NCI-H1694 treated with DMSO at 0.1 percent for 48 hours (cell line): ENCODE results near the gene SLC38A7.
A peak's percentile ranks its signal among the peaks of the same experiment; 100 is the strongest.
"Not testable (repeated sequence)": the region's sequence is repeated elsewhere in the genome, so short reads cannot be mapped to it uniquely, and the experiment has no call there.

ENCODE experiments used
- DNase-seq: peaks from one replicate; lab custom pipeline; 2025; lab: John Stamatoyannopoulos, UW

The SLC38A7 gene

GRCh38 chr16:58678269-58678668, 6.3 kb downstream of the SLC38A7 start:
- DNase-seq: no peak

- DNase-seq: no peak
Observed at GRCh38 chr16:58670946-58671583, 13.5 kb downstream of the SLC38A7 start.

GRCh38 chr16:58670177-58670576, 14.4 kb downstream of the SLC38A7 start:
- DNase-seq: no peak

- DNase-seq: no peak
Observed at GRCh38 chr16:58665200-58665599, 19.4 kb downstream of the SLC38A7 start.

GRCh38 chr16:58661199-58661830, 23.3 kb downstream of the SLC38A7 start:
- peak; percentile 36 for DNase-seq

GRCh38 chr16:58659911-58660310, 24.7 kb downstream of the SLC38A7 start:
- not testable (repeated sequence) for DNase-seq

- DNase-seq: peak; percentile 3
Observed at GRCh38 chr16:58658796-58659211, 25.8 kb downstream of the SLC38A7 start.

GRCh38 chr16:58656899-58657298, 27.7 kb downstream of the SLC38A7 start:
- no peak for DNase-seq

GRCh38 chr16:58655215-58655596, 29.4 kb downstream of the SLC38A7 start:
- DNase-seq: no peak

- no peak for DNase-seq
Observed at GRCh38 chr16:58654560-58655214, 29.9 kb downstream of the SLC38A7 start.

GRCh38 chr16:58652741-58653140, 31.8 kb downstream of the SLC38A7 start:
- no peak for DNase-seq

- no peak for DNase-seq
Observed at GRCh38 chr16:58651965-58652348, 32.6 kb downstream of the SLC38A7 start.

GRCh38 chr16:58649707-58650106, 34.9 kb downstream of the SLC38A7 start:
- no peak for DNase-seq

GRCh38 chr16:58647107-58647506, 37.5 kb downstream of the SLC38A7 start:
- no peak for DNase-seq

GRCh38 chr16:58644765-58645487, 39.6 kb downstream of the SLC38A7 start:
- DNase-seq: no peak

- no peak for DNase-seq
Observed at GRCh38 chr16:58644108-58644507, 40.5 kb downstream of the SLC38A7 start.

- DNase-seq: no peak
Observed at GRCh38 chr16:58640949-58641348, 43.6 kb downstream of the SLC38A7 start.

GRCh38 chr16:58639836-58640235, 44.7 kb downstream of the SLC38A7 start:
- no peak for DNase-seq

GRCh38 chr16:58639230-58639629, 45.3 kb downstream of the SLC38A7 start:
- DNase-seq: no peak

GRCh38 chr16:58638148-58639036, 46.2 kb downstream of the SLC38A7 start:
- DNase-seq: peak; percentile 11

- DNase-seq: not testable (repeated sequence)
Observed at GRCh38 chr16:58637021-58637420, 47.5 kb downstream of the SLC38A7 start.

GRCh38 chr16:58636466-58636865, 48.1 kb downstream of the SLC38A7 start:
- no peak for DNase-seq
